Stimulated activated CD8-positive, alpha-beta memory T cell treated with anti-CD3 and anti-CD28 coated beads, Interleukin-12 subunit alpha, Interleukin-12 subunit beta, amount 100 ng/mL, for 24 hours (primary cell): ENCODE measurements around the gene RAI14.

ENCODE experiments used
- DNase-seq: peaks from one replicate; pipeline ENCODE4 v3.0.0-alpha.2; 2020; ENCODE audit errors: extremely low read depth

RAI14 gene

DNA sequence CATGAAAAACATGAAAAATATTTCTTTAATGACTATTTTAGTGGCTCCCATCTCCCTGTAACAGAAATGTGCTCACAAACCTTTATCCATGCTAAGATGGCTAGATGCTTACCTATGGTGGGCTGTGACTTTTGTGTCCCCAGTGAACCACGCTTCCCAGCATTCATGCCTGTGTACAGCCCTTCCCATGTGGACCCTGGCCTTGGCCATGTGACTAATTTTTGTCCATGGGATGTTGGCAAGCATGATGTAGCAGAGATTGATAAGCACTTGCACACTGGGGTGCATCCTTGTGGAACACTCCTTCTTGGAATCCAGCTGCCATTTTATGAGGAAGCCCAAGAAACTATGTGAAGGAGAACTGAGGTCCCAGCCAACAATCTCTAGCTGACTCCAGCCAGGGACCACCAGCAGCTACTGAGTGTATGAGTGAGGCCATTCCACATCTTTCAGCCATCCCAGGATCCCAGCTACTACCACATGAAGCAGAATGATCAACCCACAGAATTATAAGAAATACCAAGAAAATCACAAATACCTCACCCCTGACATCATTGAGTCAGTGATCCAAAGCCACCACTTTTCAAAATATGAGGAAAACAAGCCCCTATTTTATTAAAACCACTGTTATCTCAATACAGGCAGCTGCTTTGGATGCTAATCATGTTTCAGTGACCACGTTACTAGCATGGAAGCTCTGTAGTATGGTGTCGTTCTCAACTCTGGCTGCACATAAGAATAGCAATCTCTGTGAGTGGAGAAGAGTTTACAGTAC is 16.1 kb upstream of the RAI14 start:
- no peak for DNase-seq

DNA sequence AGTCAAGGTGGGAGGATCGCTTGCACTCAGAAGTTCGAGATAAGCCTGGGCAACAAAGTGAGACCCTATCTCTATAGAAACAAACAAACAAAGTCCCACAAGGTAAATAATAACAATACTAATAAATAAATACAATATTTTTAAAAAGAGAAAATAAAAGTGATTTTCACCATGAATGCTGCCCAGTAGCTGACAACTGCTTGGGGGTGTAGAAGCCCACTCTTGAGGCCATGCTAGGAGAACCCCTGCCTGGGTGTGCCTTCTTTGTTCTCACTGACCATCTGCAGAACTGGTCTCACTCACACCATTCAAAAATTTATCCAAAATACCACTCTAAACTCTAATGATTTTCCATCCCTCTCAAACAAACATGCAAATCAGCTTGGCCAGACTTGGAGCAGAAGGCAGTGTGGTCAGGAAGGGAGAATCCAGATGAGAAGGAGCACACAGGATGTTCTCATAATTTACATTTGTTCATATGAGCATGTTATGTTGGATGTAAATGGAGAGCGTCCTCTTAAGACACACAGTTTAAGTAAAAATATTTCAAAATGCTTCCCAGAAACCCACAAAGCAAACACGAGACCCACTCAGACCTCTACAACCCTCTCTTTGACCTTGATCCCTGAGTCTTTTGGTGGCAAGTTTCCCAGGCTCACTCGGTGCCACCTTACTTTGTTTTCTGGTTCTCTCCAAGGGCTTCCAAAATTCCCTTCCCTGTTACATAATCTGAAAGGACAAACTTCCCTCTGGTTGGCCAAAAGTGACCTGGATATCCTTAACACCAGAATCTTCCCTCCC is 7.9 kb upstream of the RAI14 start:
- DNase-seq, result no peak

DNA sequence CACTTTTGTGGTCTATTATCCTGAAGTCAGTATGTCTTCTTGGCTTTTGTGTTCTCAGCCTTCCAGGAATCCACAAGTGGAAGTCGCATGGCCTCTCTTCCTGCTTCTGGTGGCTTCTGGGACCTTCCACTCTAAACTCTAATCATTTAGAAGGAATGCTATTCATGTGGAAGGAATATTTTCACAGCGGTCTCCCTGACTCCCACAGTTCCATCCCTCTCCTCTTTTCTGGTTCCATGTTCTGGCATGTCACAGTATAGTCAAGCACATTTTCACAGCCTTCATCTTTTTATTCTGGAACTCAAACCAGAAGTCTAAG is 7.3 kb upstream of the RAI14 start:
- DNase-seq, result no peak

DNA sequence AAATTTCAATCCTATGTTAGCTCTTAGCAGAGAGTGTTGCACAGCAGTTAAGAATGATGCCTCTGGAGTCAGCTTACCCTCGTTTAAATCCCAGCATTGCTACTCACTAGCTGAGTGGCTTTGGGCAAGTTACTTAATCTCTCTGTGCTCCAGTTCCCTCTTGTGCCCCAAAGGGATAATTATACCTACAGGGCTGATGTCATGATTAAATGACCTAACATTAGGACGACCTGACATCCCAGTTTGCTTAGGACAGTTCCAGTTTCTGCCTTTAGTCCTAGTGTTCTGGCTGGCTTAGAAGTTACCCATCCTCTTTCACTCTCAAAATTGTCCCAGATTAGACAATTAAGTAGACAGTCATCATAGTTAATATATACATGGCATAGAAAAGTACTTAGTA is 4.3 kb upstream of the RAI14 start:
- DNase-seq, result no peak

DNA sequence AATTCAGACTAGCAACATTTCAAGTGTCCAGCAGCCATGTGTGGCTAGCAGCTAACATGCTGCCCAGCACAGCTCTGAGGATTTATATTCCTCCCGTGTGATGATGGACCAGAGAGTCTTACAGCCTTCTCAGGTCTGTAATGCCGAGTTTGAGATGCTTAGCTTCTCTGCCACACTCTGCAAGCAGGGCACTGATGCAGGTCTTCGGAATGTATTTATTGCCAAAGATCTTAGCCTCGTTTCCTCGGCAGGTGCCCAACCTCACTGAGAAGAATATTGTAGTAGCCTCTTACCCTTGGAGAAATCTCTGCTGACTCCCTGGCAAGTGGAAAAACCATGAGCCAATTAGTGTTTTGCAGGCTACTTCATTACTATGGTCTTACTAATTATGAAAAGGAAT is 3.7 kb upstream of the RAI14 start:
- DNase-seq, result no peak

DNA sequence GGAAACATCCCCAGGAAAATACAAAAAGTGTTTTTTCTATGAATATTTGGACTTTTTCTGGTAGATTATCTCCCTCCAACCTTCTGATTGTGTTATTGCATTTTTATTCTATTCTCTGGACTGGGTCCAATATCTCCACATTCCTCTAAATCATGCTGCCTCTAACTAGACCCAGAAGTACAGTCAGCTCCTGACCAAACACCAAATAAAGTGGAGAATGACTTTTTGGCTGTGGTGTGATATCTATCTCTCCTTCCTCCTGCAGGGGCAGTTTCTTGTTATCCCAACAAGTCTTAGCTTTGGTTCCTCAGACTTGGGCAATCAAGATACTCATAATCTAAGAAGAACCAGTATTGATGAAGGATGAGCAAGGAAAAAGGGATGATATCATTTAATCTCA is 3.2 kb upstream of the RAI14 start:
- no peak for DNase-seq

DNA sequence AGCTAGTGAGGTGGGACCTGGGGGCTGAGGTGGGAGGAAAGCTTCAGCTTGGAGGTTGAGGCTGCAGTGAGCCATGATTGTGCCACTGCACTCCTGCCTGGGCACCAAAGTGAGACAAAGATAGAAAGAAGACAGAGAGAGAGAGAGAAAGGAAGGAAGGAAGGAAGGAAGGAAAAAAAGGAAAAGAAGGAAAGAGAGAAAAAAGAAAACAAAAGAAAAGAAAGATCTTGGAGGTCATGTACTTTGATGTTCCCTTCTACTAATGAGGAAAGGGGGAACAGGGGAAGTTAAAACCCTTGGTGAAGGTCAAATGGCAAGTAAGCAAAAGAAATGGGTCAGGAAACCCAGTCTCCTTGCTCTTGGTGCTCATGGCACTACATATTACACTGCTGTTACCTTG is 2.4 kb upstream of the RAI14 start:
- DNase-seq, result no peak

DNA sequence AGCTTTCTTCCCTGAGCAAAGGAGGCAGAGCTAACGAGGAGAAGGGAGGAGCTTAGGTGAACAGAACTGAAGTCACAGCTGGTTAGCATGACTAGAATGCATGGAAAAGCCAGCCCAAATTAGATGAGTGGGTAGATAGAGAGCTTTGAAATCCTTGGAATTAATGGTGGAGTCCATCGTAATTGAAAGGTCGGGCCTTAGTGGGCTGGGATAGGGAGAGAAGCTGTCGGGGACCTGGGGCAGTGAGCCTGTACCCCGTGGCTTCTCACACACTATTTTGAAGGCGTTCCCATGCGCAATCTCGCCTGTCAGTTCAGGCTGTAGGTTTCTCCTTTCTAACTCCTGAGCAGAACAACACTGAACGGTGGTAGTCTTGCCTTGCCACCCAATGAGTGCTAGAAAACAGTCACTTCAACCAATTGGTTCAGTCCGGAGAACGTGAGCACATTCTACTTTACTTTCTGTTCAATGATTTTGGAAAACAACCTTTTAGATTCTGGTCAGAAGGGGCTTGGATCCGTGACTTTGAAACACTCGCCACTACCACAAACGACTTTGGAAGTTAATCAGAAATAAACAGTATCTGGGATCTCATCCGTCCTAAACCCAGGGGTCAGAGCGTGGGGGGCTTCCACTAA is 655 bp upstream of the RAI14 start:
- no peak for DNase-seq

DNA sequence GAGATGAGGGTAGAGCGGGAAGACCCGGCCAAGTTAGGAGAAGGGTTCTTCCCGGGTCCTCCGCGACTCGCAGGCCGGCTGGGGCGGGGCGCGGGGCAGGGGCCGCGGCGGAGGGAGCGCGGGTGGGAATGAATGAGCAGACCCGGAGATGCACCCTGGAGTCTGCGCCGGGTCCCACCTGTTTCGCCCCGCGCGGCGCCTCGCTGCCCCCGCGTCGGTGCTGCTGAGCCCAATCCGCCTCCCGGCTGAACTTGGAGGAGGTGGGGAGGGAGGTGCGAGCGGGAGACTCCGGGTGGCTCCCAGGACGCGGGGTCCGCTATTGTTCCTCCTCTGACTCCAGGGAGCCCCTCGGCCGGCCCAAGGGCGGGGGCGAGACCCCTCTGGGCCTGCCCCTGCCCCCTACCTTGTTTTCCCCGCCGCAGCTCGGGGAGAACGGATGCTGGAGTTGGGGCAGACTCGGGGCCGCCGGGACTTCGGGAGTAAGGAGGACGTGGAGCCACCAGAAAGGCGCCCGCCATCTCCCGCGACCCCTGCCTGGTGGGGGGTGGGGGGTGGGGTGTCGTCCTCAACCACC is 659 bp downstream of the RAI14 start:
- no peak for DNase-seq

DNA sequence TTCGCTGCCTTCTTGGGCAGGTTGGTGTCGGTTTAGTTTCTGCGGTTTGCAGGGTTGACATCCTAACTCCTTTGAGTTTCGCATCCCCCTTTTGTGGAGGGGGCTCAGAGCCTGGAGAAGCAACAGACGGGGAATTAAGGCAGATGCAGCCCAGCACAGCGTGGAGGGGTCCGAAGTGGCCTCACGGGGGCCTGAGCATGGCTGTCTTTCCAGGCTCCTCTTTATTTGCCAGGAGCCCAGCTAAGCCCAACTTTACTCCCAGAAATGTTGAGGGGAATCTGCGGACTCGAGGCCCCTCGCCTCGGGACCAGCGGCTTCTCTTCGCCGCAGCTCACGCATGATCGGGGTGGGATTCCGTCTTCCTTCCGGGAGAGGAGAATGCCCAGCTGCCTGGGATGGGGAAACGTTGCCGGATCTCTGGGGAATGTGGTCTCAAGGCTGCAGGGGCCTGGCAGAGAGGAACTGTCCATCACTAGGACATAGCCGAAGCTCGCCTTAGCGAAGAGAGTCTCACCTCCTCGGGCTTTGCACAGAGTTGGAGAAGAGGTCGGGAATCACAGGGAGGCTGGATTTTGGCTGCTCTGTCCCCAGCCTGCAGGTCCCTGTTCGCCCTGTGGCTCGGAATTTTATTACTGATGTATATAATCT is 1.3 kb downstream of the RAI14 start:
- DNase-seq, result no peak

DNA sequence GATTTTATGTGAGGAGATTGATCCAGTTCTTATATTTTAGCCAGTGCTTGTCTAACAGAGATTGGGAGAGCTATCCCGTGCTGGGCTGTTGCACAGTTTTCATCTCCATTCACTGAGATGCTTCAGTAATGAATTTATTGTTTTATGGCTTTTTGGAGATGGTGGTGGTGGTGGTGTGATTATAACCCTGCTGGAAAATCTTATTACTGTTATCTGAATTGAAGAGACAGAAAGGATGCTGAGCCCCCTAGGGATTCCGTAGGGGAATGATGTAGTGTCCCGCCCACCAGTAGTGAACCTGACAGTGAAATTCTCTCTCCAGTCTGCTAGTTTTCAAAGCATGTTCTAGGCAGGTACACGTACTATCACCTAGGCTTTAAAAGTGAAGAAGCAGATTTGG is 1.9 kb downstream of the RAI14 start:
- DNase-seq, result no peak

DNA sequence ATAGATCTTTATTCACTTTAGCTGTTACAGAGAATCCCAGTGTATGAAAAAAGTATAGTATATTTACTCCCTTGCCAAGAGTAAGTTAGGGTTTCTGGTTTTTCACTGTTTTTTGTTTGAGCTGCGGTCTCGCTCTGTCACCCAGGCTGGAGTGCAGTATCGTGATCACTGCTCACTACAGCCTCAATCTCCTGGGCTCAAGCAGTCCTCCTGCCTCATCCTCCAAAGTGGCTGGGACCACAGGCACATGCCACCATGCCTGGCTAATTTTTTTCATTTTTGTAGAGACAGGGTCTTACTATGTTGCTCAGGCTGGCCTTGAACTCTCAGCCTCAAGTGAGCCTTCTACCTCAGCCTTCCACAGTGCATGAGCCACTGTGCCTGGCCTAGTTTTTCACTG is 3.0 kb downstream of the RAI14 start:
- no peak for DNase-seq

DNA sequence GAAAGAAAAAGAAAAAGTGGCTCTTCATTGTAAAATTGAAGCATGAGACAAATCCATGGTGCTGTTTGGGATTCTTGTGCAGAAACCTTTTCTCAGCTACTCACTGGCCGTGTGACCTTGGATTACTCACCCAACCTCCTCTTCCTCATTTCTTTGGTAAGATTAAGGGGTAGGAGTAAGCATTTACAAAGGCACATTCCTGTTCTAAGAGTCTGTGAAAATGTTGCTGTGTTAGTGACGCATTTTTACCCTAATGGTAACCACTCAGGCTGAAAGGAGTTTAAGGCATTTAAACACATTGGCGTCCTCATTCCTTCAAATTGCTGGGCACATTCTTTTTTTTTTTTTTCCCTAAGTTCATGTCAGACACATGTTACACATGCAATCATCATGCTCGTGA is 4.3 kb downstream of the RAI14 start:
- DNase-seq, result no peak

DNA sequence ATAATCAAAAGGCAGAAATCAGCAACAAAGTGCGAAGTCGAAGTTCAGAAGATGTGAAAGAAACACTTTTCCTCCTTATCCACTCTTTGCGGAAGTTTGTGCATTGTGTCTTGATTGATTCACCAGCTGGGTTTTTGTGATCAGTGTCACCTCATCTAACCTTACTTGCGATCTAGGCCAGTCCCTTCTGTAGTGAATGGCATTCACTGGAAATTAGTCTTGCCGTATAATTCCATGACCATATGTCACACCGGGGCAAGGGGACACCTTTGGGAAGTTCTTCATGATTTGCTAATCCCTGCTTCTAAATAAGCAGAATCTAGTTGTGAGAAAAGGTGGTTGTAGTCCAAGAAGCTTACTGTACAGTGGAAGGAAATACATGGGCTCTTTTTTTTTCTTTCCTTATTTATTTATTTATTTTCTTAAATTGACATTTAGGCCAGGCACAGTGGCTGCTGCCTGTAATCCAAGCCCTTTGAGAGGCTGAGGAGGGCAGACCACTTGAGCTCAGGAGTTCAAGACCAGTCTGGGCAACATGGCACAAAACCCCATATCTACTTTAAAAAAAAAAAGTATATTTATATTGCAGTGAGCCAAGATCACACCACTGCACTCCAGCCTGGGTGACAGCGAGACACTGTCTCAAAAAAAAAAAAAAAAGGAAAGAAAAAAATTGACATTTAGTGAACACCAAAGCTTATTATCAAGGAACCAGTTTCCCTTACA is 7.8 kb downstream of the RAI14 start:
- DNase-seq, result no peak

DNA sequence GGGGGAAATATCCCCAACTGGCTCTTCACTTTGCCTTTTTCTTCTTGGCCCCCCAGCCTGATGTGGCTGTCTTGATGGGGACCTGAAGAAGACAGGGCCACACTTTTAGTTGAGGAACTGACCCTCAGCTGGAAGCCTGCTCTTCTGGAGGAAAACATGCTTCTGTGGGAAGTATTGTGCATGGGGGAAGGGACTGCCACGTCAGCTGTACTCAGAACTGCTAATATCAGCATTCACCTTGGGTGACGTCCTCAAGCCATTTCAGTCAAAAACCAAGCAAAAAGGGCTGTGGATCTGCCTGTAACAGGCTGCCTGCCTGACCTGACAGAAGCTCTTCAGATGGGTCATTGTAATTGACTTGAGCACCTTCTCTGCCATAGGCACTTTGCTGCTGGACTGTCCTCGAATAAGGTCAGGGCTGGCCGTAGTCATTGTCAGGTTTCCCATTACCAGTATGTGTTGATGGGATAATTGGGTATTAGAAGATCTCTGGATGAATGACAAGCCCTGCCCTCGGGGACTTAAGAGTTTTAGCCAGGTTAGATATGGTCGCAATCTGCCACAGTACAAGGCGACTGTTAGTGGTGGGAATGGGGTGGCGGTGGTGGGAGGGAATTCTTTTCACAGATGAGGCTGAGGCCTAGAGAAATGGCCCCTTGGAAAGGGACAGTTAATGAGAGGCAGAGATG is 10.4 kb downstream of the RAI14 start:
- DNase-seq, result no peak

DNA sequence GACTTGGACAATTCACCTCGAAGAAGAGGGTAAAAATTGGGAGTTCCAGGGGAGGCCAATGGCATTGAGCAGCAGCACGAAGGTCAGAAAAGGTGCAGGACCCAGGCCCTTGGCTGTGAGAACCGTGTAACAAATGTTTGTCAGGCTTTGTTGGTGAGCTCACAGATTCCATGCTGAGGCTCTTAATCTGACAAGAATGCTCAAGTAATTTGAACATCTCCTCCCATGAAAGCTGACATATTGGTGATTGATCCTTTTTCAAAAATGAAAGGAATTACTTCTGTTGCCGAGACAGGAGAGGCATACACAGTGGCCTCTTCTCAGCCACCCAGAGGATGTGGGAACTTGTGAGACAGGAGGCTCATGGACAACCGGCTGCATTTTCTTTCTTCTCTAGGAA is 11.6 kb downstream of the RAI14 start:
- no peak for DNase-seq

DNA sequence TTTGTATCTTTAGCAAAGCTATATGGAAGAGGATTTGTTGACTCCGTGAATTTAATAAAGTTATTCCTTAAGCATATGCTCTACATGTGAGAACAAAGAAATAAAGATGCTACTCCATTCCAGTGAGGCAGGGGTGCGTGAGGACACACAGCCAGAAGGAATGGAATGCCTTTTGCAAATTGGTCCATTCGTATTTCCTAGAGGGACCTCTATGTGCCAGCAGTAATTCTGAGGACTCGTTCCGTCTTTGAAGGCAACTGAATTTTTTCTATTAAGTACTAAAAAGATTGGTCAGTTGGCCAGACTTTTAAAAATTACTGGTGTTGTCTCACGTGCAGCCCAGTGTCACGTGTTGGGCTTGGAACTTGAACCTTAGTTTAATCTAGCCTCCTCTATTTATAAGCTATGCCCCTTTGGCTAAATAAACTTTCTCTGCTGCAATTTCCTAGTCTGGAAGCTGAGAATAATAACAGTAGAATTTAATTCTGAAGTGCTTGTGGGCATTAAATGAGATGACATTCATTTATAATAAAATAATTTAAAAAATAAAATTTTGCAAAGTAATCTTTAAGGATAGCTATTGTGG is 13.9 kb downstream of the RAI14 start:
- DNase-seq, result no peak

DNA sequence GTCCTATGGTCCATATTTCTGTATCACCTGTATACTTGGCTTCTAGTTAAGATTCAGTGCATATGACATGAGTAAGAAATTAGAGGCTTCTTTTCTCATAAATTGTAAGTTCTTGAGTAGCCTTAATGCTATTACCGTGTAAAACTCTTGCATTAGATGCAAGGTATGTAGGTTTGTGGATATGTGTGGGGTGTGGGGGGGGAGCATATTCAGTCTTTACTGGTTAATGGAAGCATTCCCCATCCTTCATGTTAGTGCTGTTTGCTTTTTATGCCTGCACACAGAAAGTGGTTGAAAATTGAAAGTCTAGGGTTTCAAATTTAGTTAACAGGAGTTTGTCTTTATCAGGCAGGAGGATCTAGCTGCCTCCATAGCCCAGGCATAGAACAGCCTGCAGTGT is 16.1 kb downstream of the RAI14 start:
- no peak for DNase-seq

DNA sequence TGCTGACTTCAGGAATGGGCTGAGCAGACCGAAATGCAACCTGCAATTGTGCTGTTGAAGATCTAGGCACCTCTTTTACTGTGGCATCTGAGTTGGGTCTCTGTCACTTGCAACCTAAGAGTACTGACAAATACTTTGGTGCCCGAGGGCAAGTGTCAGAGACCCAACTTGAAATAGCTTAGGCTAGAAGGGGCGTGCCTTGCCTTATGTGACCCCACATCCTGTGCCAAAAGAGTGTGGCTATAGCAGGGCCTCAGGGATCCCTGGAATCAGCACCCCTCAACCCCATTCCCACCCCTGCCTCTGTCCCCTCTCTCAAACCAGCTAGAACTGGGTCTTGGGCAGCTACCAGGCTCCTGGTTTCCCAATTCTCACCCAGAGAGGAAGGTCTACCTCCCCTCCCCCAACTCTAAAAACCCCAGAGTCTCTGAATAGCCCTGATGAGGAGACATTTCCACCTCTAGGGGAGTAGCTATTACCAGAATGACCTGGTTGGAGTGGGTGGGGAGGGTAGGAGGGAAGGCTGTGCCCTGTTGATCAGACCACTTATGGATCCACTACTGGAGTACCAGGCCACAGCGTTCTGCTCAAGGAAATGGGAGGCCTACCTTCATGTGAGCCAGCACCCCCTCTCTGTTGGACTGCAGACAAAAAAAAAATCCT is 17.5 kb downstream of the RAI14 start:
- no peak for DNase-seq

DNA sequence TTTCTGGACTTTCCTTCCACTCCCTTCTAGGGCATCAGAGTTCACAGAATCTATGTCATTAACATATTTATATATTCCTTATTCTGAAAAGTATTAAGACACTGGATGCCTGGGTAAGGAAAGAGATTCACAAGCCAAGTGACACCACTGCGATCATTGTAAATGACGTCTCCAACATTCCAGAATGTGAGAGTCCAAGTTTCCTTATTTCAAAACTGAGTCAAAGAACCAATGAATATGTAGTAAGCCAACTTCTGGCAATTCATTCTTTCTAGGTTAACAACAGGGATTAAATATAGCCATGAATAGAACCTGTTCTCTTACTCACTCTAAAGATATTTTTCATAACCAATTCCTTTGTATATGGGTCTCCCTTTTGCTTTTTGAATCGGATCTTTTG is 18.1 kb downstream of the RAI14 start:
- no peak for DNase-seq
